Heart right ventricle (tissue), 16 donors: ENCODE measurements around the gene LRP2. TPM values are rescaled to one million over a fixed set of nuclear protein-coding genes. Genes with fewer than 3 reads are reported as not detected.

Experiments
- ATAC-seq, 8 donors: fragments of 200-7000 bp; cut with Tn5 transposase; one replicate each; pipeline ENCODE4 v1.9.1; 2020; ENCODE audit warnings: mild to moderate bottlenecking in 8 of 8, moderate library complexity in 8 of 8, moderate number of reproducible peaks in 1 of 8
- DNase-seq, 2 donors: peaks; one replicate each; pipeline ENCODE4 v3.0.0-alpha.2; 2020
- H3K27ac ChIP-seq, 10 donors: fragments of 200-600 bp; sonication (generic) in 2 of 10; one replicate each; pipeline versions ENCODE4 v1.5.0 to v1.8.0; 2020 to 2022; ENCODE audit warnings: mild to moderate bottlenecking in 3 of 10
- H3K27me3 ChIP-seq, 7 donors: fragments of 200-600 bp; one replicate each; pipeline ENCODE4 v1.8.0; 2021 to 2022; ENCODE audit warnings: mild to moderate bottlenecking in 2 of 7
- H3K36me3 ChIP-seq, 9 donors: fragments of 200-600 bp; sonication (generic) in 1 of 9; one replicate each; pipeline versions ENCODE4 v1.5.0 to v1.8.0; 2020 to 2022; ENCODE audit warnings: mild to moderate bottlenecking in 2 of 9
- H3K4me1 ChIP-seq, 9 donors: fragments of 200-600 bp; sonication (generic) in 1 of 9; one replicate each; pipeline versions ENCODE4 v1.5.0 to v1.8.0; 2020 to 2022; ENCODE audit warnings: mild to moderate bottlenecking in 4 of 9
- H3K4me3 ChIP-seq, 10 donors: fragments of 200-600 bp; sonication (generic) in 2 of 10; one replicate each; pipeline versions ENCODE4 v1.5.0 to v1.8.0; 2020 to 2022; ENCODE audit warnings: mild to moderate bottlenecking in 7 of 10, moderate library complexity in 2 of 10
- H3K9me3 ChIP-seq, 11 donors: fragments of 200-600 bp in 10 of 11; sonication (generic) in 2 of 11; one replicate each; pipeline versions ENCODE4 v1.5.0 to v1.8.0; 2013 to 2022; ENCODE audit warnings: mild to moderate bottlenecking in 2 of 11, control low read depth in 1 of 11, moderate library complexity in 1 of 11
- WGBS, 2 donors: extraction: QIAGEN DNeasy Blood & Tissue Kit; methylation state at CpG; one replicate each; pipeline ENCODE4 v1.1.7; 2013; ENCODE audit warnings: inconsistent platforms in 1 of 2; 5-methylcytosine and 5-hydroxymethylcytosine counted together
- intact Hi-C, 10 donors: fragments of 100-400 bp; cut with DNase I; formaldehyde crosslinking; loops; one replicate each; pipeline versions ENCODE4 v1.11.1 to v1.14.2; 2022
- polyA plus RNA-seq, 2 donors: library from polyadenylated mRNA; stranded (reverse); fragments of 200-250 nt; gene quantifications; one replicate each; pipeline ENCODE4 v1.2.3, GENCODE V29; 2013
- total RNA-seq, 10 donors: library from RNA; stranded (reverse); fragmentation: NEBNext Ultra II Directional in 3 of 10; extraction: Animal tissue kit (Norgen Biotek cat#: 25700) in 3 of 10; gene quantifications; one replicate each; pipeline versions ENCODE4 v1.2.1 to v1.2.4, GENCODE V29; 2021 to 2023
- TF ChIP-seq, protein P1 (sequence below), 9 donors: fragments of 200-600 bp; sonication (generic) in 2 of 9; IDR thresholded peaks; one replicate each; pipeline versions ENCODE4 v1.5.0 to v1.8.0; 2021 to 2022; ENCODE audit warnings: antibody characterized with exemption in 9 of 9, mild to moderate bottlenecking in 5 of 9, moderate library complexity in 1 of 9
- donor health status: Arrhythmogenic right ventricular cardiomyopathy.
- donor health status: ischemic (EF 13 %, LVEDD 7.1; RV severe dilation, severe dysfunction).
- donor health status: healthy with polysubstance abuse.
- donor health status: DM: no; HTN: yes; CAD: no.
- donor health status: DM: no; HTN: no; CAD: no.
- donor health status: ischemic (EF 25% LVEDD 6.9; RV normal size, moderate dysfunction).
- donor health status: ischemic (EF 25% LVEDD 5.7; RV mildly dilated, moderate dysfunction).
- donor health status: healthy.
- donor health status: DM: yes; HTN: yes; CAD: no.
- donor health status: Ischemic cardiomyopathy.
- donor health status: ischemic (EF 35%, LVEDD 5.7; RV mildly dilated, moderate dysfunction).
- donor health status: nonischemic (EF 11% LVEDD 7.7; RV severe dilation, severe dysfunction).
- donor health status: DM: yes; HTN: yes; CAD: no.
- donor health status: PGD.
- donor health status: ischemic (EF 29% LVEDD 5.4; RV normal size, mild dysfunction).
- donor health status: nonischemic (EF 23%, LVEDD 6.1; RV moderate dilation, normal function).

LRP2 gene
- total and polyA plus RNA-seq, 12 donors = 0.06 to 1.3 (median 0.27) TPM; not detected in 8

DNA sequence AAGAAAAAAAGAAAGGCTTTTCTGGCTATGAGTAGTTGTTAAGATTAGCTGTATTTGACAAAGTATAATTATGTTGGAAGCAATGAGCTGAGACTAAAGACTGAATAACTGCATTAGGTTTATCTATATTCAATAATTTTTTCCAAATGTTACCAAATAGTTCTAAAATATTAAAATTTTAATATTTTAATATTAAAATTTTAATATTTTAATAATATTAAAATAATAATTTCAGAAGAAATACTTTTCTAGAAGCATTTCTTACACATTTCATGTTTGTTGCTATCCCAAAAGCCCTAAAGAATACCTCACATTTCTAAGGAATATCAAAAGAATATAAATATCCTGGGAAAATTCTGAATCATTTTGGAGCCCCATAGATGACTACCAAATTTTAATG is 74.7 kb downstream of the LRP2 start:
- no peak overlapping the region for H3K27ac ChIP-seq
- DNase-seq (no peak), ATAC-seq (no peak)
- no peaks in the 10 kb centered on the region for H3K9me3 ChIP-seq
- H3K27me3 ChIP-seq = no peaks in the 10 kb centered on the region
- H3K4me1 ChIP-seq = no peaks in the 10 kb centered on the region
- H3K4me3 ChIP-seq = no peak overlapping the region
- intact Hi-C loops = no loop called here
- H3K36me3 ChIP-seq = no peaks in the 10 kb centered on the region
- TF ChIP-seq, protein P1, sequence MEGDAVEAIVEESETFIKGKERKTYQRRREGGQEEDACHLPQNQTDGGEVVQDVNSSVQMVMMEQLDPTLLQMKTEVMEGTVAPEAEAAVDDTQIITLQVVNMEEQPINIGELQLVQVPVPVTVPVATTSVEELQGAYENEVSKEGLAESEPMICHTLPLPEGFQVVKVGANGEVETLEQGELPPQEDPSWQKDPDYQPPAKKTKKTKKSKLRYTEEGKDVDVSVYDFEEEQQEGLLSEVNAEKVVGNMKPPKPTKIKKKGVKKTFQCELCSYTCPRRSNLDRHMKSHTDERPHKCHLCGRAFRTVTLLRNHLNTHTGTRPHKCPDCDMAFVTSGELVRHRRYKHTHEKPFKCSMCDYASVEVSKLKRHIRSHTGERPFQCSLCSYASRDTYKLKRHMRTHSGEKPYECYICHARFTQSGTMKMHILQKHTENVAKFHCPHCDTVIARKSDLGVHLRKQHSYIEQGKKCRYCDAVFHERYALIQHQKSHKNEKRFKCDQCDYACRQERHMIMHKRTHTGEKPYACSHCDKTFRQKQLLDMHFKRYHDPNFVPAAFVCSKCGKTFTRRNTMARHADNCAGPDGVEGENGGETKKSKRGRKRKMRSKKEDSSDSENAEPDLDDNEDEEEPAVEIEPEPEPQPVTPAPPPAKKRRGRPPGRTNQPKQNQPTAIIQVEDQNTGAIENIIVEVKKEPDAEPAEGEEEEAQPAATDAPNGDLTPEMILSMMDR (IDR thresholded peaks at IDR 0.05) = no peak

DNA sequence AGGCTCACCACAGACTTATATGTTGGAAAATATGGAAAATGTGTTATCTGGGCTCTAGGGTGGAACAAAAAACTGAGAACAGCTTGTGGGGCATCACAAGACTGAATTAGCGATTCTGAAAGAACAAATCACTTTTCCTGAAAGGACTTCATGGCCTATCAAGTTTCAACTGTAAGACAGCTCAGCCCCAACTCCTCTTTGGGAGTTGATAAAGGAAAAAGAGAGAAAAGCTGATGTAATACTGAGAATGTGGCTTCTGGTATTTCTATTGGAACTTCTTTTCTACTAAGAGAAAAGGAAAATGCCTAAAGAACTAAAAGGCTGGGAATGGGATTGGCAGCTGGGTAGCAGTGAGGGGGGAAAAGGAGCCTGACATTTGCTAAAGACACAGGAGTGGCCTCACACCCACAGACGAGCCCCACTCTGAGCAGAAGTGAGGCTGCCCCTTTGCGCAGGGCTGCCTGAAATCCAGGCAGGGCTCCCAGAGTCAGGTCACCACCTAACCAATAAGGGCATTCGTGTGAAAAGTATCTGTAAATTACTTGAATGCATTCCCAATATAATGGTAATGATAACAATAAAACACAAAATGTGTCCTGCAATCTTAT is 75.6 kb downstream of the LRP2 start:
- WGBS, 2 donors = 63 to 80% methylated on average over 4 of the region's 4 CpGs

DNA sequence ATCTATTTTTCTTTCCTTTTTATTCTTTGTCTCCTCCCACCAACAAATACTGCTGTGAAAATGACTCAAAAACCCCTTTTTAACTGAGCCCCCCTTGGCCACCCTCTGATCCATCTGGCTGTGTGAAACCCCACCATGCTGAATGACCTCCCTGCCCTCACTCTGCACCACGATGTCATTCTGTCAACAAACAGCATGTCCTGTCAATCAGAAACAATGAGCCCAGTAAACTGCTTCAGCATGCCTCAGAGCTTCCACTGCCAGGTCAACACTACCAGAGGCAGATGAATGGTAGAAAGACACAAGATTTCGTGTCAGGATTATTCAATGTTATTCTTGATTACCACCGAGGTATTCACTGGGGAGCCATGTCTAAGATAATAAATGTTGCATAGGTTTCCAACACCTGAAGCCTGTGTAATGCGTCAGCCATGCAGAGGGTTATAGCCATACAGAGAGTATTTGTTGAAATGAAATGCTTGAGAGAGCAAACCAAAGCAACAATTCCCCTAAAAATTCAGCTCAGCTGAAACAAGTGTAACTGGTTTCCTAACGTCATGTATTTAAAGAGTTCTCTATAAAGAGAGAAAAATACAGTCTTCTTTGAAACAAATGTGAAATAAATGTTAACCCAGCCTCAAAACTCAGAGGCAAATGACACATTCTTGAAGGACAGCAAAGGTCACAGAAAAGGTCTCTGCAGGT is 76.7 kb downstream of the LRP2 start:
- no peak overlapping the region for H3K27ac ChIP-seq
- intact Hi-C loops = no loop called here
- H3K4me3 ChIP-seq = no peak overlapping the region
- no peak for DNase-seq
- WGBS, 2 donors = 48 to 50% methylated on average over 5 of the region's 5 CpGs
- H3K36me3 ChIP-seq = no peaks in the 10 kb centered on the region
- H3K27me3 ChIP-seq = peaks cover 0 to 5% (median 0%) of the 10 kb centered on the region in 7 donors
- no peaks in the 10 kb centered on the region for H3K9me3 ChIP-seq
- no peak for ATAC-seq
- TF ChIP-seq, protein P1 (IDR thresholded peaks at IDR 0.05) = no peak
- H3K4me1 ChIP-seq = no peaks in the 10 kb centered on the region

More for the DNA sequence above, 75.6 kb downstream of the LRP2 start:
- intact Hi-C loops = no loop called here
- no peaks in the 10 kb centered on the region for H3K9me3 ChIP-seq
- H3K27ac ChIP-seq = no peak overlapping the region
- no peaks in the 10 kb centered on the region for H3K4me1 ChIP-seq
- TF ChIP-seq, protein P1 (IDR thresholded peaks at IDR 0.05) = no peak
- DNase-seq = no peak
- ATAC-seq = no peak
- no peaks in the 10 kb centered on the region for H3K27me3 ChIP-seq
- H3K36me3 ChIP-seq = no peaks in the 10 kb centered on the region
- H3K4me3 ChIP-seq = no peak overlapping the region

DNA sequence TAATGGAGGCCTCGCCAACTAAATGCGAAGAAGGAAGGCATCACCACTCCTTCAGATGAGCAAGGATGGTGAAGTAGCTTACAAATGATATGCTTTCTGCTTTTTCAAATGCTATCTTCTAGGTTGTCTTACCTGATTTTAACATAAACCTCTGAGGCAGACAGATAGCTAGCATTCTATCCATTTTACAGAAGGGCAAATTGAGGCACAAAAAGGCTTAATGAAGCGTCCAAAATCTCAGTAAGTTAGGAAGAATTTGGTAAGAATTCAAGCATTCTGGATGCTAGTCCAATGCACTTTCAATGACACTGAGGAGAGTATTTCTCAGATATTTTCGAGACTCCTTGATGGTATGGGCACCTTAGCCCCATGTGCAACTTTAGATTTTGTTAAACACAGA is 81.8 kb downstream of the LRP2 start:
- TF ChIP-seq, protein P1 (IDR thresholded peaks at IDR 0.05) = no peak
- intact Hi-C loops = no loop called here
- no peaks in the 10 kb centered on the region for H3K36me3 ChIP-seq
- peaks cover 0 to 5% (median 0%) of the 10 kb centered on the region in 7 donors for H3K27me3 ChIP-seq
- WGBS, 2 donors = 89 to 91% methylated on average over 4 of the region's 4 CpGs
- H3K9me3 ChIP-seq = no peaks in the 10 kb centered on the region
- no peak overlapping the region for H3K4me3 ChIP-seq
- H3K4me1 ChIP-seq = no peaks in the 10 kb centered on the region
- no peak for ATAC-seq
- DNase-seq = no peak
- H3K27ac ChIP-seq = no peak overlapping the region
